Osteoblast (primary cell): ENCODE data around the gene COX5A. TPM values are rescaled to one million over a fixed set of nuclear protein-coding genes. Genes with fewer than 3 reads are reported as not detected.
"Not testable (repeated sequence)": the region's sequence is repeated elsewhere in the genome, so short reads cannot be mapped to it uniquely, and the experiment has no call there.

Experiments
- DNase-seq: peaks from one replicate; pipeline ENCODE4 v3.0.0; 2011; ENCODE audit warnings: low spot score, mixed read lengths; ENCODE audit not compliant: insufficient read length; ENCODE audit errors: missing footprints
- H2AFZ ChIP-seq: 2 replicates; pipeline ENCODE4 v1.6.0; 2011; ENCODE audit warnings: mild to moderate bottlenecking, low read length
- H3K27ac ChIP-seq: 2 replicates; pipeline ENCODE4 v1.5.1; 2011; ENCODE audit warnings: mild to moderate bottlenecking, low read depth, low read length, moderate library complexity
- H3K27me3 ChIP-seq: 2 replicates; pipeline ENCODE4 v1.6.0; 2012; ENCODE audit warnings: mild to moderate bottlenecking, control low read depth, inconsistent platforms, low read length, moderate library complexity; ENCODE audit not compliant: insufficient read depth
- H3K36me3 ChIP-seq: 2 replicates; pipeline ENCODE4 v1.5.1; 2011; ENCODE audit warnings: mild to moderate bottlenecking, low read length, control low read depth, moderate library complexity; ENCODE audit not compliant: insufficient read depth
- H3K4me1 ChIP-seq: 2 replicates; pipeline ENCODE4 v1.5.1; 2011; ENCODE audit warnings: mild to moderate bottlenecking, low read length, control low read depth, moderate library complexity; ENCODE audit not compliant: insufficient read depth
- H3K4me2 ChIP-seq: 2 replicates; pipeline ENCODE4 v1.6.0; 2011; ENCODE audit warnings: mild to moderate bottlenecking, low read length; ENCODE audit not compliant: insufficient read depth
- H3K4me3 ChIP-seq: fragments of 200-600 bp; sonication (generic); 3 replicates; pipeline ENCODE4 v1.5.1; 2012; ENCODE audit warnings: mild to moderate bottlenecking, low read length, inconsistent platforms; ENCODE audit not compliant: insufficient read depth
- H3K79me2 ChIP-seq: 2 replicates; pipeline ENCODE4 v1.6.0; 2012; ENCODE audit warnings: mild to moderate bottlenecking, low read length, control low read depth, inconsistent platforms; ENCODE audit not compliant: insufficient read depth
- H3K9me3 ChIP-seq: 2 replicates; pipeline ENCODE4 v1.5.1; 2011; ENCODE audit warnings: low read depth, low read length, control low read depth
- H4K20me1 ChIP-seq: 2 replicates; pipeline ENCODE4 v1.6.0; 2012; ENCODE audit warnings: mild to moderate bottlenecking, low read length, control low read depth; ENCODE audit not compliant: insufficient read depth
- total RNA-seq: library from RNA; depleted of rRNA; stranded (reverse); fragments of >200 nt; gene quantifications from 2 replicates; pipeline ENCODE4 v1.2.3, GENCODE V29; 2012
- TF ChIP-seq, protein P1 (sequence below): IDR thresholded peaks from 2 replicates; pipeline ENCODE4 v1.5.1; 2011; ENCODE audit warnings: mild to moderate bottlenecking, low read depth, low read length, moderate library complexity; ENCODE audit errors: extremely low read depth

The COX5A gene
- total RNA-seq, 1 donor = 27.1 TPM

DNA sequence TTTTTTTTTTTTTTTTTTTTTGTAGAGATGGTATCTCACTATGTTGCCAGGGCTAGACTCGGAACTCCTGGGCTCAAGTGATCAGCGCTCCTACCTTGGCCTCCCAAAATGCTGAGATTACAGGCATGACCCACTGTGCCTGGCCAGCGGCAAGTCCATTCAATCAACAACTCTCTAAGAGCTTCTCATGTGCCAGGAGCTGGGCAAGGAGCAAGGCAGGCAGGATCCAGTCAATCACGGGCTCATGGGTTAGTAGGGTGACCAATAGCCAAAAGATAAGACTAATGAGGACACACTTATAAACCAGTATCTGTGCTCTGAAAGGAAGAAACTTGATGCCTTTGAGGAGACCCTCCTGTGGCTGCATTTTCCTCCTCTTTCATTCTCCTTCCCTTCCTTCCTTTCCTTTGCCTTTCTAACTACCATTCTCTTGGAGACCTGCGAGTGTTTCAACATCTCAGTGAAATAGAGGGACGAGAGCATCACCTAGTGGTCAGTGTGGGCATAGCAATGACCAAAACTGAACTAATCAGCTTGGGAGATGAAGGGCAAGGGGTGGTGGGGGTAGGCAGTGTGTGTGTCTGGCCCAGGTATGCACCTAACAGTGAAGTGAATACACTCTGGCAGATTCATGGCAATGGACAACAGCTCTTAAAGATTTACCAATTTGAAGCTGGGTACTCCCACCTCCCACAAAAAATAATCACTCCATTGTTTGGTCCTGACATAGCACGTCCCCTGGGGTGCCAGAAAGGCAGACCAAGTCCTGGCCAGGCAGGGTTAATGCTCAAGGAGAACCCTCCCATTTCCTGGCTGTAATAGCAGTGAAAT, 12.4 kb upstream of the COX5A start:
- Histone ChIP-seq H3K27ac (no peak overlapping the region), H4K20me1 (no peaks in the 10 kb centered on the region), H3K4me3 (no peak overlapping the region), H3K4me2 (peak overlapping the region; percentile 41), H3K36me3 (no peaks in the 10 kb centered on the region), H3K4me1 (peaks cover 9% of the 10 kb centered on the region), H2AFZ (peak overlapping the region; percentile 45), H3K79me2 (no peaks in the 10 kb centered on the region), H3K9me3 (no peaks in the 10 kb centered on the region), H3K27me3 (peaks cover 2% of the 10 kb centered on the region)
- TF ChIP-seq, protein P1, sequence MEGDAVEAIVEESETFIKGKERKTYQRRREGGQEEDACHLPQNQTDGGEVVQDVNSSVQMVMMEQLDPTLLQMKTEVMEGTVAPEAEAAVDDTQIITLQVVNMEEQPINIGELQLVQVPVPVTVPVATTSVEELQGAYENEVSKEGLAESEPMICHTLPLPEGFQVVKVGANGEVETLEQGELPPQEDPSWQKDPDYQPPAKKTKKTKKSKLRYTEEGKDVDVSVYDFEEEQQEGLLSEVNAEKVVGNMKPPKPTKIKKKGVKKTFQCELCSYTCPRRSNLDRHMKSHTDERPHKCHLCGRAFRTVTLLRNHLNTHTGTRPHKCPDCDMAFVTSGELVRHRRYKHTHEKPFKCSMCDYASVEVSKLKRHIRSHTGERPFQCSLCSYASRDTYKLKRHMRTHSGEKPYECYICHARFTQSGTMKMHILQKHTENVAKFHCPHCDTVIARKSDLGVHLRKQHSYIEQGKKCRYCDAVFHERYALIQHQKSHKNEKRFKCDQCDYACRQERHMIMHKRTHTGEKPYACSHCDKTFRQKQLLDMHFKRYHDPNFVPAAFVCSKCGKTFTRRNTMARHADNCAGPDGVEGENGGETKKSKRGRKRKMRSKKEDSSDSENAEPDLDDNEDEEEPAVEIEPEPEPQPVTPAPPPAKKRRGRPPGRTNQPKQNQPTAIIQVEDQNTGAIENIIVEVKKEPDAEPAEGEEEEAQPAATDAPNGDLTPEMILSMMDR = peak; percentile 99
- DNase-seq = peak; percentile 94

DNA sequence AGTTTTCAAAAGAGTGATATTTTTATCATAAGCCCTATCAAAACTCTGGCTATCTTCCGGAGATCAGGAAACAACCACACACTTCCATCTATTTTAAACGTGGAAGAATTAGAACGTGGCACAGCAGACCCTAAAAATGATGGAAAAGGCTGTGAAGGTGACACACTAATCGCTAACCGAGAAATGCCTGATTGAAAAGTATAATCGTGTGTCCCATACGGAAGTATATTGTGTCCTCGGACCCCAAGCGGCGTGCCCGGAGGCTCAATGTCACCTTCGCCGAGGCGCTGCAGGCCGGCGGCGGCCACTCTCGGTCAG, 642 bp downstream of the COX5A start:
- Histone ChIP-seq H3K27me3 (no peaks in the 10 kb centered on the region), H3K4me1 (peaks cover 10% of the 10 kb centered on the region), H2AFZ (peak overlapping the region; percentile 85), H4K20me1 (peaks cover 10% of the 10 kb centered on the region), H3K9me3 (no peaks in the 10 kb centered on the region), H3K79me2 (peaks cover 55% of the 10 kb centered on the region), H3K36me3 (no peaks in the 10 kb centered on the region), H3K27ac (peak overlapping the region; percentile 82), H3K4me3 (peak overlapping the region; percentile 99), H3K4me2 (peak overlapping the region; percentile 98)
- no peak for DNase-seq
- TF ChIP-seq, protein P1 = no peak

DNA sequence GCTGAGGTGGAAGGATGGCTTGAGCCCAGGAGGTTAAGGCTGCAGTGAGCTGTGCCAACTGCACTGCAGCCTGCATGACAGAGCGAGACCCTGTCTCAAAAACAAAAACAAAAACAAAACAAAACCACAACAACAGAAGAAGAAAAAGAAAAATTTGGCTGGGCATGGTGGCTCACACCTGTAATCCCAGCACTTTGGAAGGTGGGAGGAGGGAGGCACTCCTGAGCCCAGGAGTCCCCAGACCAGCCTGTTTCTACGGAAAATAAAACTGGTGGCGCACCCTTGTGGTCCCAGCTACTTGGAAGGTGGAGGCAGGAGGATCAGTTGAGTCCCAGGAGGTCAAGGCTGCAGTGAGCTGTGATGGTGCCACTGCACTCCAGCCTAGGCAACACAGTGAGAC, 2.7 kb downstream of the COX5A start:
- not testable (repeated sequence) for H3K27me3 ChIP-seq, H2AFZ ChIP-seq, H3K36me3 ChIP-seq, H3K4me1 ChIP-seq, H3K4me2 ChIP-seq, DNase-seq, H3K4me3 ChIP-seq, H3K27ac ChIP-seq, H3K9me3 ChIP-seq
- Histone ChIP-seq H3K79me2 (peaks cover 72% of the 10 kb centered on the region), H4K20me1 (peaks cover 10% of the 10 kb centered on the region)

DNA sequence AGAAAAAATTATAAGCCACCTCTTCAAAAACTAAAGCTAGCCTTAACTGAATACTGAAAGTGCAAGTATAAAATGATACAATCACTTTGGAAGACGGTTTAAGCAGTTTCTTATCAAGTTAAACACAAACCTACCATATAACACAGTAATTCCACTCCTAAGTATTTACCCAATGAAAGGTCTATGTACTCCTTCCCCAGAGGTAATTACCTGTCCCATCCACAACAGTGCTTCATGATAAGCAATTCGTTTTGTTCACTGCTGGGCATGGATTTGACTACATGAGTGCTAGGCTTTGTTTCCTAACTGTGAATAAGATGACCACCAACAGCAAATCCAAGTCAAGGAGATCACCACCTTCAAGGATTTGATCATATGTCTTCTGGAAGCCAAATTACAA, 4.3 kb downstream of the COX5A start:
- peaks cover 10% of the 10 kb centered on the region for H4K20me1 ChIP-seq
- H3K4me2 ChIP-seq = no peak overlapping the region
- H3K4me1 ChIP-seq = peaks cover 10% of the 10 kb centered on the region
- no peaks in the 10 kb centered on the region for H3K27me3 ChIP-seq
- H3K9me3 ChIP-seq = no peaks in the 10 kb centered on the region
- TF ChIP-seq, protein P1 = no peak
- DNase-seq = no peak
- peaks cover 83% of the 10 kb centered on the region for H3K79me2 ChIP-seq
- peaks cover 15% of the 10 kb centered on the region for H3K36me3 ChIP-seq
- H2AFZ ChIP-seq = no peak overlapping the region
- no peak overlapping the region for H3K4me3 ChIP-seq
- H3K27ac ChIP-seq = no peak overlapping the region
